H9 (cell line): Measurements from ENCODE around the gene ZNF664. TPM values are rescaled to one million over a fixed set of nuclear protein-coding genes. Genes with fewer than 3 reads are reported as not detected.

ENCODE experiments used
- DNase-seq: peaks from one replicate; pipeline ENCODE4 v3.0.0-alpha.2; 2017
- H2AFZ ChIP-seq: one replicate; pipeline ENCODE4 v1.6.1; 2013; ENCODE audit warnings: mild to moderate bottlenecking, low read length, control low read depth, moderate library complexity
- H2AK5ac ChIP-seq: 2 replicates; pipeline ENCODE4 v1.6.1; 2013; ENCODE audit warnings: low read length, control low read depth, mixed read lengths; ENCODE audit not compliant: insufficient read length
- H2BK120ac ChIP-seq: one replicate; pipeline ENCODE4 v1.6.1; 2013; ENCODE audit warnings: low read depth, mild to moderate bottlenecking, low read length, control low read depth, inconsistent platforms; ENCODE audit not compliant: poor library complexity, severe bottlenecking
- H2BK12ac ChIP-seq: 2 replicates; pipeline ENCODE4 v1.6.1; 2013; ENCODE audit warnings: low read length, control low read depth, mixed read lengths, low read depth; ENCODE audit not compliant: insufficient read length
- H2BK15ac ChIP-seq: 2 replicates; pipeline ENCODE4 v1.6.1; 2013; ENCODE audit warnings: low read depth, low read length, control low read depth
- H2BK20ac ChIP-seq: one replicate; pipeline ENCODE4 v1.6.1; 2013; ENCODE audit warnings: low read depth, mild to moderate bottlenecking, low read length, control low read depth, inconsistent platforms; ENCODE audit not compliant: poor library complexity, severe bottlenecking
- H2BK5ac ChIP-seq: 2 replicates; pipeline ENCODE4 v1.6.1; 2013; ENCODE audit warnings: low read length, control low read depth, mixed read lengths; ENCODE audit not compliant: insufficient read length
- H3K14ac ChIP-seq: 2 replicates; pipeline ENCODE4 v1.6.1; 2013; ENCODE audit warnings: low read length, control low read depth; ENCODE audit not compliant: insufficient read depth
- H3K18ac ChIP-seq: 2 replicates; pipeline ENCODE4 v1.6.1; 2013; ENCODE audit warnings: low read depth, mild to moderate bottlenecking, mixed read lengths, low read length, control low read depth; ENCODE audit not compliant: insufficient read length
- H3K23ac ChIP-seq: 2 replicates; pipeline ENCODE4 v1.6.1; 2013; ENCODE audit warnings: low read length, control low read depth, mixed read lengths, low read depth; ENCODE audit not compliant: insufficient read length
- H3K23me2 ChIP-seq: 2 replicates; pipeline ENCODE4 v1.6.1; 2013; ENCODE audit warnings: low read depth, mild to moderate bottlenecking, mixed read lengths, low read length, control low read depth; ENCODE audit not compliant: insufficient read length, poor library complexity, severe bottlenecking
- H3K27ac ChIP-seq: 2 replicates; pipeline ENCODE4 v1.5.1; 2013; ENCODE audit warnings: low read length, control low read depth, mixed read lengths, low read depth; ENCODE audit not compliant: insufficient read length
- H3K27me3 ChIP-seq: 2 replicates; pipeline ENCODE4 v1.6.1; 2013; ENCODE audit warnings: low read length, control low read depth, inconsistent platforms; ENCODE audit not compliant: insufficient read depth
- H3K4ac ChIP-seq: 2 replicates; pipeline ENCODE4 v1.6.1; 2013; ENCODE audit warnings: low read depth, mild to moderate bottlenecking, control low read depth, inconsistent platforms, low read length, moderate library complexity
- H3K4me1 ChIP-seq: 2 replicates; pipeline ENCODE4 v1.6.1; 2013; ENCODE audit warnings: low read length, control low read depth, inconsistent platforms; ENCODE audit not compliant: insufficient read depth
- H3K4me2 ChIP-seq: 2 replicates; pipeline ENCODE4 v1.6.1; 2013; ENCODE audit warnings: low read length, control low read depth, mixed read lengths; ENCODE audit not compliant: insufficient read length, insufficient read depth
- H3K56ac ChIP-seq: 2 replicates; pipeline ENCODE4 v1.6.1; 2013; ENCODE audit warnings: low read depth, mild to moderate bottlenecking, mixed read lengths, low read length, control low read depth; ENCODE audit not compliant: insufficient read length
- H3K79me1 ChIP-seq: 2 replicates; pipeline ENCODE4 v1.6.1; 2013; ENCODE audit warnings: low read depth, mild to moderate bottlenecking, moderate library complexity, low read length, control low read depth, inconsistent platforms; ENCODE audit not compliant: insufficient read depth, poor library complexity, severe bottlenecking
- H3K79me2 ChIP-seq: 2 replicates; pipeline ENCODE4 v1.6.1; 2013; ENCODE audit warnings: low read length, control low read depth, inconsistent platforms; ENCODE audit not compliant: insufficient read depth
- H3K9ac ChIP-seq: 2 replicates; pipeline ENCODE4 v1.6.1; 2013; ENCODE audit warnings: low read length, control low read depth, mixed read lengths; ENCODE audit not compliant: insufficient read length; ENCODE audit errors: extremely low read depth
- H3K9me3 ChIP-seq: one replicate; pipeline ENCODE4 v1.6.1; 2013; ENCODE audit warnings: low read depth, low read length, inconsistent platforms; ENCODE audit not compliant: control insufficient read depth
- H3T11ph ChIP-seq: one replicate; pipeline ENCODE4 v1.6.1; 2013; ENCODE audit warnings: mild to moderate bottlenecking, low read length, control low read depth, inconsistent platforms
- H4K20me1 ChIP-seq: one replicate; pipeline ENCODE4 v1.6.1; 2013; ENCODE audit not compliant: control insufficient read depth, insufficient read length, insufficient read depth
- H4K5ac ChIP-seq: 2 replicates; pipeline ENCODE4 v1.6.1; 2013; ENCODE audit warnings: low read depth, mild to moderate bottlenecking, mixed read lengths, low read length, control low read depth; ENCODE audit not compliant: insufficient read length
- H4K8ac ChIP-seq: replicated peaks from 2 replicates; pipeline ENCODE4 v1.6.1; 2013; ENCODE audit warnings: low read length, control low read depth, mixed read lengths, low read depth; ENCODE audit not compliant: insufficient read length
- H4K91ac ChIP-seq: 2 replicates; pipeline ENCODE4 v1.6.1; 2013; ENCODE audit warnings: low read depth, mild to moderate bottlenecking, moderate library complexity, mixed read lengths, low read length, control low read depth; ENCODE audit not compliant: insufficient read length
- H3K27ac Mint-ChIP-seq, 3 experiments: 2 replicates in 2 of 3; 3 replicates in 1 of 3; pipeline ENCODE4 v1.8.0; 2020 to 2021; ENCODE audit warnings: mixed read lengths in 3 of 3, mild to moderate bottlenecking in 1 of 3, moderate library complexity in 1 of 3
- H3K27me3 Mint-ChIP-seq: 2 replicates; pipeline ENCODE4 v1.8.0; 2021; ENCODE audit warnings: low read depth, mild to moderate bottlenecking, moderate library complexity, mixed read lengths
- H3K36me3 Mint-ChIP-seq, 3 experiments: 2 replicates in 2 of 3; 3 replicates in 1 of 3; pipeline ENCODE4 v1.8.0; 2020 to 2021; ENCODE audit warnings: low read depth in 3 of 3, mixed read lengths in 3 of 3; ENCODE audit not compliant: insufficient read depth in 1 of 3
- H3K4me1 Mint-ChIP-seq, 2 experiments: 2 replicates each; pipeline ENCODE4 v1.8.0; 2020; ENCODE audit warnings: mixed read lengths in 2 of 2
- H3K4me3 Mint-ChIP-seq, 2 experiments: 2 replicates in 1 of 2; 3 replicates in 1 of 2; pipeline ENCODE4 v1.8.0; 2020 to 2021; ENCODE audit warnings: mild to moderate bottlenecking in 2 of 2, mixed read lengths in 2 of 2, moderate library complexity in 1 of 2
- H3K9me3 Mint-ChIP-seq, 2 experiments: 2 replicates in 1 of 2; 3 replicates in 1 of 2; pipeline ENCODE4 v1.8.0; 2020; ENCODE audit warnings: mild to moderate bottlenecking in 2 of 2, mixed read lengths in 2 of 2, moderate library complexity in 1 of 2
- WGBS: extraction: QIAGEN DNeasy Blood & Tissue Kit; methylation state at CpG from one replicate; pipeline ENCODE4 v1.1.7; 2013; ENCODE audit warnings: missing lambda C conversion rate, low lambda C conversion rate, mixed read lengths; ENCODE audit not compliant: insufficient read length; ENCODE audit errors: extremely low coverage; 5-methylcytosine and 5-hydroxymethylcytosine counted together
- total RNA-seq: library from RNA; stranded (reverse); gene quantifications from 2 replicates; pipeline ENCODE4 v1.2.1, GENCODE V29; 2021
- TF ChIP-seq, protein P1 (sequence below): fragments of 200-600 bp; sonication (generic); conservative IDR thresholded peaks from 3 replicates; pipeline ENCODE4 v1.8.0; 2021; ENCODE audit warnings: antibody characterized with exemption, mild to moderate bottlenecking

ZNF664 gene
- total RNA-seq, 1 experiment from 2014 or later: 29.5 TPM

DNA sequence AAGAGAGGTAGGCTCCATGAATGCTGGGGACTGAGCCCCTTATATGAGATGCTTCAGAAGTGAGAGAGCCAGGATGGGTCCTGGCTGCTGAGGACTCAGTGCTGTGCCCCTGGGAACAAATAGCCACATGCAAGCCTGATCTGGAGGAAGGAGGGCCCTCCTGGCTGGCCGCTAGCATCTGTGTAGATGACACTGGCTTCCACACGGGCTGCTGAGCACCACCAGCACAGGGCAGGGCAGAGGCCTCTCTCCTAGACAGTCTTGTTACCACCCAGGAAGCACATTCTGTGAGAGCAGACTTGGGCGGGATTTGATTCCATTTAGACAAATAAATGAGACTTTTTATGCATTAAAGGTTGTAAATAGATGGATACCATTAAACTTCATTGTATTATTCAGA lies 48.0 kb downstream of the ZNF664 start:
- Histone ChIP-seq H2BK20ac (no peak overlapping the region), H3K56ac (no peak overlapping the region)
- peak; percentile 33 for DNase-seq

More for the DNA sequence above, 48.0 kb downstream of the ZNF664 start:
- Histone ChIP-seq H2BK5ac (no peak overlapping the region), H3K4ac (no peak overlapping the region), H3K9ac (no peak overlapping the region), H4K5ac (no peak overlapping the region), H3K27me3 (no peaks in the 10 kb centered on the region), H2AK5ac (no peak overlapping the region), H3K79me1 (no peaks in the 10 kb centered on the region), H2AFZ (no peak overlapping the region), H3K18ac (no peak overlapping the region), H3K4me1 (no peaks in the 10 kb centered on the region), H3K9me3 (no peaks in the 10 kb centered on the region), H3K23me2 (no peaks in the 10 kb centered on the region), H4K91ac (no peak overlapping the region), H2BK15ac (no peak overlapping the region), H4K8ac (no peak overlapping the region), H2BK12ac (no peak overlapping the region), H3K14ac (no peak overlapping the region), H3K4me2 (no peak overlapping the region), H3K27ac (no peak overlapping the region), H2BK120ac (no peak overlapping the region), H3K23ac (no peak overlapping the region), H3T11ph (no peak overlapping the region), H4K20me1 (no peaks in the 10 kb centered on the region), H3K79me2 (no peaks in the 10 kb centered on the region)
- Mint-ChIP-seq H3K4me3 (no peak overlapping the region), H3K27ac (no peak overlapping the region), H3K36me3 (peaks cover 0 to 3% (median 0%) of the 10 kb centered on the region in 3 experiments; a peak in 3 of 7 replicates), H3K9me3 (peaks cover 3 to 5% of the 10 kb centered on the region in 2 experiments; a peak in 3 of 5 replicates), H3K4me1 (peaks cover 0 to 9% of the 10 kb centered on the region in 2 experiments; a peak in 2 of 4 replicates), H3K27me3 (peaks cover 2% of the 10 kb centered on the region; the same call in 1 of the 2 replicates)
- WGBS: no CpG with 5 or more reads among the region's 3 CpGs
- TF ChIP-seq, protein P1, sequence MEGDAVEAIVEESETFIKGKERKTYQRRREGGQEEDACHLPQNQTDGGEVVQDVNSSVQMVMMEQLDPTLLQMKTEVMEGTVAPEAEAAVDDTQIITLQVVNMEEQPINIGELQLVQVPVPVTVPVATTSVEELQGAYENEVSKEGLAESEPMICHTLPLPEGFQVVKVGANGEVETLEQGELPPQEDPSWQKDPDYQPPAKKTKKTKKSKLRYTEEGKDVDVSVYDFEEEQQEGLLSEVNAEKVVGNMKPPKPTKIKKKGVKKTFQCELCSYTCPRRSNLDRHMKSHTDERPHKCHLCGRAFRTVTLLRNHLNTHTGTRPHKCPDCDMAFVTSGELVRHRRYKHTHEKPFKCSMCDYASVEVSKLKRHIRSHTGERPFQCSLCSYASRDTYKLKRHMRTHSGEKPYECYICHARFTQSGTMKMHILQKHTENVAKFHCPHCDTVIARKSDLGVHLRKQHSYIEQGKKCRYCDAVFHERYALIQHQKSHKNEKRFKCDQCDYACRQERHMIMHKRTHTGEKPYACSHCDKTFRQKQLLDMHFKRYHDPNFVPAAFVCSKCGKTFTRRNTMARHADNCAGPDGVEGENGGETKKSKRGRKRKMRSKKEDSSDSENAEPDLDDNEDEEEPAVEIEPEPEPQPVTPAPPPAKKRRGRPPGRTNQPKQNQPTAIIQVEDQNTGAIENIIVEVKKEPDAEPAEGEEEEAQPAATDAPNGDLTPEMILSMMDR: no peak
